Neutrophil (primary cell): Measurements from ENCODE around the gene CD40LG.

ENCODE experiments used
- H3K27ac ChIP-seq: fragments of 200-600 bp; sonication (generic); 2 replicates; pipeline ENCODE4 v1.5.1; 2016; ENCODE audit warnings: mild to moderate bottlenecking, moderate library complexity
- H3K27me3 ChIP-seq: fragments of 200-600 bp; sonication (generic); 2 replicates; pipeline ENCODE4 v1.6.0; 2016; ENCODE audit warnings: mild to moderate bottlenecking
- H3K36me3 ChIP-seq: fragments of 200-600 bp; sonication (generic); 2 replicates; pipeline ENCODE4 v1.5.1; 2017
- H3K4me1 ChIP-seq, 2 experiments: fragments of 200-600 bp in 1 of 2; sonication (generic) in 1 of 2; 1 replicate in 1 of 2; 2 replicates in 1 of 2; pipeline versions ENCODE4 v1.5.1 to v1.6.1; 2013 to 2016; ENCODE audit warnings: low read depth in 1 of 2, low read length in 1 of 2, mild to moderate bottlenecking in 1 of 2, moderate library complexity in 1 of 2; ENCODE audit not compliant: control insufficient read depth in 1 of 2, insufficient read depth in 1 of 2
- H3K4me3 ChIP-seq, 2 experiments: fragments of 200-600 bp in 1 of 2; sonication (generic) in 1 of 2; 1 replicate in 1 of 2; 2 replicates in 1 of 2; pipeline ENCODE4 v1.5.1; 2013 to 2016; ENCODE audit warnings: low read depth in 1 of 2, low read length in 1 of 2, mild to moderate bottlenecking in 1 of 2, moderate library complexity in 1 of 2
- H3K9me3 ChIP-seq: fragments of 200-600 bp; sonication (generic); 2 replicates; pipeline ENCODE4 v1.5.1; 2016
- CTCF ChIP-seq: fragments of 200-600 bp; sonication (generic); IDR thresholded peaks from 2 replicates; pipeline ENCODE4 v1.5.1; 2016; ENCODE audit warnings: antibody characterized with exemption

CD40LG gene

GRCh38 chrX:136666088-136666487 is 18.1 kb downstream of the CD40LG start:
- Histone ChIP-seq H3K4me1 (peaks cover 4 to 8% of the 10 kb centered on the region in 2 experiments), H3K4me3 (no peak overlapping the region), H3K27me3 (no peaks in the 10 kb centered on the region), H3K27ac (peak overlapping the region; percentile 69), H3K36me3 (peaks cover 55% of the 10 kb centered on the region), H3K9me3 (no peaks in the 10 kb centered on the region)
- TF ChIP-seq CTCF, result no peak

- H3K27ac ChIP-seq, result no peak overlapping the region
- TF ChIP-seq CTCF, result no peak
- no peak overlapping the region for H3K4me3 ChIP-seq
- H3K27me3 ChIP-seq, result no peaks in the 10 kb centered on the region
- peaks cover 4 to 8% of the 10 kb centered on the region in 2 experiments for H3K4me1 ChIP-seq
- H3K9me3 ChIP-seq, result no peaks in the 10 kb centered on the region
- H3K36me3 ChIP-seq, result peaks cover 70% of the 10 kb centered on the region
Observed at GRCh38 chrX:136667446-136668168, 19.6 kb downstream of the CD40LG start.

GRCh38 chrX:136671006-136671610 is 23.1 kb downstream of the CD40LG start:
- H3K27ac ChIP-seq, result no peak overlapping the region
- H3K4me1 ChIP-seq, result peaks cover 2% of the 10 kb centered on the region in 2 experiments
- H3K36me3 ChIP-seq, result peaks cover 93% of the 10 kb centered on the region

GRCh38 chrX:136674270-136674985 is 26.5 kb downstream of the CD40LG start:
- H3K4me3 ChIP-seq, result no peak overlapping the region
- H3K27ac ChIP-seq, result no peak overlapping the region

More at GRCh38 chrX:136671006-136671610, 23.1 kb downstream of the CD40LG start:
- no peak overlapping the region for H3K4me3 ChIP-seq
- H3K9me3 ChIP-seq, result no peaks in the 10 kb centered on the region
- H3K27me3 ChIP-seq, result no peaks in the 10 kb centered on the region
- no peak for TF ChIP-seq CTCF

GRCh38 chrX:136679531-136679930 is 31.6 kb downstream of the CD40LG start:
- Histone ChIP-seq H3K36me3 (peaks cover 80% of the 10 kb centered on the region), H3K27me3 (no peaks in the 10 kb centered on the region), H3K4me1 (no peaks in the 10 kb centered on the region), H3K27ac (no peak overlapping the region), H3K9me3 (no peaks in the 10 kb centered on the region), H3K4me3 (no peak overlapping the region)
- TF ChIP-seq CTCF, result no peak

More at GRCh38 chrX:136674270-136674985, 26.5 kb downstream of the CD40LG start:
- Histone ChIP-seq H3K27me3 (no peaks in the 10 kb centered on the region), H3K36me3 (peaks cover 79% of the 10 kb centered on the region), H3K4me1 (no peaks in the 10 kb centered on the region), H3K9me3 (no peaks in the 10 kb centered on the region)
- TF ChIP-seq CTCF, result no peak
